ENCODE measurements around the gene OAT.

Gene OAT

GRCh38 chr10:124350806-124351205 is 67.9 kb downstream of the OAT start:
- no peak for FAIRE-seq

- FAIRE-seq: no peak
Measured at GRCh38 chr10:124349996-124350280, 68.8 kb downstream of the OAT start.

GRCh38 chr10:124349231-124349995 is 69.3 kb downstream of the OAT start:
- no peak for FAIRE-seq

- FAIRE-seq: no peak
Measured at GRCh38 chr10:124348801-124349200, 69.9 kb downstream of the OAT start.

GRCh38 chr10:124347956-124348355 is 70.8 kb downstream of the OAT start:
- no peak for FAIRE-seq
